ENCODE results near the gene TOP1.

The TOP1 gene

GRCh38 chr20:40993794-40994540 is 34.7 kb upstream of the TOP1 start:
- ChIA-PET POLR2A (interaction anchor here (0.7 to 1.7 kb wide), 2 partner anchors 34 to 1097 kb away, joined by 4 to 5 read pairs; partner anchors contain the start of gene TOP1), CTCF (interaction anchor here (1.2 kb wide), 1 partner anchor 83 kb away, joined by 3 read pairs; no protein-coding TSS in a partner anchor)
- no peak for DNase-seq (ENCODE audit: extremely low spot score)
- TF ChIP-seq SP1 (IDR thresholded peaks at IDR 0.05) (no peak), ARNT (IDR thresholded peaks at IDR 0.05) (no peak), ZNF384 (IDR thresholded peaks at IDR 0.05) (no peak), L3MBTL2 (conservative IDR thresholded peaks at IDR 0.05) (no peak), ELF4 (IDR thresholded peaks at IDR 0.05) (no peak), CTBP1 (IDR thresholded peaks at IDR 0.05; ENCODE audit: borderline replicate concordance) (no peak), FOXK2 (IDR thresholded peaks at IDR 0.05) (no peak)
- TF ChIP-seq, protein P1, sequence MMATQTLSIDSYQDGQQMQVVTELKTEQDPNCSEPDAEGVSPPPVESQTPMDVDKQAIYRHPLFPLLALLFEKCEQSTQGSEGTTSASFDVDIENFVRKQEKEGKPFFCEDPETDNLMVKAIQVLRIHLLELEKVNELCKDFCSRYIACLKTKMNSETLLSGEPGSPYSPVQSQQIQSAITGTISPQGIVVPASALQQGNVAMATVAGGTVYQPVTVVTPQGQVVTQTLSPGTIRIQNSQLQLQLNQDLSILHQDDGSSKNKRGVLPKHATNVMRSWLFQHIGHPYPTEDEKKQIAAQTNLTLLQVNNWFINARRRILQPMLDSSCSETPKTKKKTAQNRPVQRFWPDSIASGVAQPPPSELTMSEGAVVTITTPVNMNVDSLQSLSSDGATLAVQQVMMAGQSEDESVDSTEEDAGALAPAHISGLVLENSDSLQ (IDR thresholded peaks at IDR 0.05), result peak; percentile 44

GRCh38 chr20:40996326-40996725 is 32.3 kb upstream of the TOP1 start:
- TF ChIP-seq ELF4 (IDR thresholded peaks at IDR 0.05), result no peak
- no peak for TF ChIP-seq ARNT (IDR thresholded peaks at IDR 0.05)
- no peak for TF ChIP-seq SUZ12 (IDR thresholded peaks at IDR 0.05)
- TF ChIP-seq TARDBP (IDR thresholded peaks at IDR 0.05), result no peak
- TF ChIP-seq, protein P1 (IDR thresholded peaks at IDR 0.05), result no peak
- TF ChIP-seq FOXM1 (IDR thresholded peaks at IDR 0.05; ENCODE audit: borderline replicate concordance), result no peak
- no peak for TF ChIP-seq L3MBTL2 (conservative IDR thresholded peaks at IDR 0.05)
- no peak for TF ChIP-seq HDGF (IDR thresholded peaks at IDR 0.05; ENCODE audit: borderline replicate concordance)
- TF ChIP-seq NFRKB (IDR thresholded peaks at IDR 0.05), result no peak
- TF ChIP-seq BHLHE40 (IDR thresholded peaks at IDR 0.05; ENCODE audit: borderline replicate concordance), result no peak
- TF ChIP-seq CTBP1 (IDR thresholded peaks at IDR 0.05; ENCODE audit: borderline replicate concordance), result no peak
- ChIA-PET POLR2A (no interaction called here), CTCF (no interaction called here)
- no peak for DNase-seq (ENCODE audit: extremely low spot score)

GRCh38 chr20:40997116-40997515 is 31.5 kb upstream of the TOP1 start:
- no peak for DNase-seq (ENCODE audit: extremely low spot score)
- ChIA-PET CTCF (no interaction called here), POLR2A (no interaction called here)
- TF ChIP-seq BHLHE40 (IDR thresholded peaks at IDR 0.05; ENCODE audit: borderline replicate concordance), result no peak
- no peak for TF ChIP-seq L3MBTL2 (conservative IDR thresholded peaks at IDR 0.05)
- no peak for TF ChIP-seq ARNT (IDR thresholded peaks at IDR 0.05)
- no peak for TF ChIP-seq ELF4 (IDR thresholded peaks at IDR 0.05)
- TF ChIP-seq TARDBP (IDR thresholded peaks at IDR 0.05), result no peak
- TF ChIP-seq ZNF384 (IDR thresholded peaks at IDR 0.05), result no peak
- TF ChIP-seq NFRKB (IDR thresholded peaks at IDR 0.05), result no peak
- TF ChIP-seq, protein P1 (IDR thresholded peaks at IDR 0.05), result no peak
- TF ChIP-seq CTBP1 (IDR thresholded peaks at IDR 0.05; ENCODE audit: borderline replicate concordance), result no peak
- no peak for TF ChIP-seq FOXK2 (IDR thresholded peaks at IDR 0.05)
- no peak for TF ChIP-seq LEF1 (IDR thresholded peaks at IDR 0.05; ENCODE audit: borderline replicate concordance)

- ChIA-PET CTCF (no interaction called here), POLR2A (no interaction called here)
- no peak for DNase-seq (ENCODE audit: extremely low spot score)
- TF ChIP-seq SUZ12 (IDR thresholded peaks at IDR 0.05), result no peak
- no peak for TF ChIP-seq FOXA1 (IDR thresholded peaks at IDR 0.05)
- TF ChIP-seq L3MBTL2 (conservative IDR thresholded peaks at IDR 0.05), result no peak
- TF ChIP-seq ELF4 (IDR thresholded peaks at IDR 0.05), result no peak
- no peak for TF ChIP-seq ZNF384 (IDR thresholded peaks at IDR 0.05)
- TF ChIP-seq SP1 (IDR thresholded peaks at IDR 0.05), result no peak
- no peak for TF ChIP-seq CTBP1 (IDR thresholded peaks at IDR 0.05; ENCODE audit: borderline replicate concordance)
- TF ChIP-seq BHLHE40 (IDR thresholded peaks at IDR 0.05; ENCODE audit: borderline replicate concordance), result no peak
- no peak for TF ChIP-seq NFRKB (IDR thresholded peaks at IDR 0.05)
- TF ChIP-seq FOXK2 (IDR thresholded peaks at IDR 0.05), result no peak
- no peak for TF ChIP-seq TARDBP (IDR thresholded peaks at IDR 0.05)
- TF ChIP-seq, protein P1 (IDR thresholded peaks at IDR 0.05), result no peak
- TF ChIP-seq LEF1 (IDR thresholded peaks at IDR 0.05; ENCODE audit: borderline replicate concordance), result no peak
- no peak for TF ChIP-seq FOXM1 (IDR thresholded peaks at IDR 0.05; ENCODE audit: borderline replicate concordance)
- TF ChIP-seq ARNT (IDR thresholded peaks at IDR 0.05), result no peak
- TF ChIP-seq HDGF (IDR thresholded peaks at IDR 0.05; ENCODE audit: borderline replicate concordance), result no peak
Observed at GRCh38 chr20:40999841-41000240, 28.8 kb upstream of the TOP1 start.

GRCh38 chr20:41000628-41001027 is 28.0 kb upstream of the TOP1 start:
- TF ChIP-seq LEF1 (IDR thresholded peaks at IDR 0.05; ENCODE audit: borderline replicate concordance) (no peak), L3MBTL2 (conservative IDR thresholded peaks at IDR 0.05) (no peak), ZNF384 (IDR thresholded peaks at IDR 0.05) (no peak), NFRKB (IDR thresholded peaks at IDR 0.05) (no peak), FOXK2 (IDR thresholded peaks at IDR 0.05) (no peak), SUZ12 (IDR thresholded peaks at IDR 0.05) (no peak), HDGF (IDR thresholded peaks at IDR 0.05; ENCODE audit: borderline replicate concordance) (no peak)
- CTCF ChIA-PET, result no interaction called here
- POLR2A ChIA-PET, result no interaction called here
- no peak for DNase-seq (ENCODE audit: extremely low spot score)
